Inflammatory macrophage (primary cell): ENCODE results near the gene PDAP1.
"Not testable (repeated sequence)": the region's sequence is repeated elsewhere in the genome, so short reads cannot be mapped to it uniquely, and the experiment has no call there.

ENCODE experiments used
- DNase-seq, 2 donors: peaks; one replicate each; pipeline ENCODE4 v3.0.0-alpha.2; 2020 to 2022
- total RNA-seq, 18 experiments: gene quantifications; one replicate each; lab custom pipeline; 2026; ENCODE audit warnings: mixed read lengths in 6 of 18, inconsistent platforms in 2 of 18; lab: John Stamatoyannopoulos, UW

PDAP1 gene
- 20.9 to 65.7 (median 47.7) reads per million in 18 experiments for total RNA-seq

- DNase-seq = peak; percentile 94
Observed at GRCh38 chr7:99408379-99409191, at the start of gene PDAP1, which contains the start of gene BUD31. Gene PDAP1 (minus strand): TSS chr7:99408597. CDS start chr7:99408548, 49 bp downstream. Gene BUD31 (plus strand): TSS chr7:99408969. CDS start chr7:99411093, 2,124 bp downstream.

GRCh38 chr7:99457650-99458493 lies 49.5 kb upstream of the PDAP1 start:
- DNase-seq = no peak

GRCh38 chr7:99457050-99457649 lies 48.8 kb upstream of the PDAP1 start:
- DNase-seq = no peak

GRCh38 chr7:99456288-99456687 lies 47.9 kb upstream of the PDAP1 start:
- no peak for DNase-seq

- no peak for DNase-seq
Observed at GRCh38 chr7:99455874-99456273, 47.5 kb upstream of the PDAP1 start.

- no peak for DNase-seq
Observed at GRCh38 chr7:99453105-99453504, 44.7 kb upstream of the PDAP1 start.

- DNase-seq = no peak
Observed at GRCh38 chr7:99452541-99452940, 44.1 kb upstream of the PDAP1 start.

- no peak for DNase-seq
Observed at GRCh38 chr7:99451936-99452335, 43.5 kb upstream of the PDAP1 start.

GRCh38 chr7:99449326-99449725 lies 40.9 kb upstream of the PDAP1 start:
- DNase-seq = no peak

GRCh38 chr7:99448855-99449254 lies 40.5 kb upstream of the PDAP1 start:
- no peak for DNase-seq

- DNase-seq = no peak
Observed at GRCh38 chr7:99447943-99448342, 39.5 kb upstream of the PDAP1 start.

GRCh38 chr7:99446096-99446495 lies 37.7 kb upstream of the PDAP1 start:
- DNase-seq = no peak

GRCh38 chr7:99440195-99440594 lies 31.8 kb upstream of the PDAP1 start:
- DNase-seq = no peak

- peak; percentile 95 to 96 for DNase-seq
Observed at GRCh38 chr7:99438573-99439480, 30.4 kb upstream of the PDAP1 start, which contains the start of the genes CPSF4 and PTCD1. Gene CPSF4 (plus strand): TSS chr7:99438943. CDS start chr7:99439083, 140 bp downstream. Gene PTCD1 (minus strand): TSS chr7:99438798. CDS start chr7:99435242, 3,556 bp downstream.

GRCh38 chr7:99437946-99438572 lies 29.7 kb upstream of the PDAP1 start:
- DNase-seq = no peak

GRCh38 chr7:99433158-99433557 lies 24.8 kb upstream of the PDAP1 start:
- no peak for DNase-seq

- not testable (repeated sequence) for DNase-seq
Observed at GRCh38 chr7:99431756-99432540, 23.6 kb upstream of the PDAP1 start.

GRCh38 chr7:99429756-99430155 lies 21.4 kb upstream of the PDAP1 start:
- DNase-seq = no peak

GRCh38 chr7:99428972-99429566 lies 20.7 kb upstream of the PDAP1 start:
- no peak for DNase-seq
